GM12878 (cell line): ENCODE measurements around the gene LTB. TPM values are rescaled to one million over a fixed set of nuclear protein-coding genes. Genes with fewer than 3 reads are reported as not detected.
A peak's percentile ranks its signal among the peaks of the same experiment; 100 is the strongest.

ENCODE experiments used
- CBFB ChIP-seq: IDR thresholded peaks from 2 replicates; pipeline ENCODE4 v1.6.1; 2016; ENCODE audit warnings: antibody characterized with exemption, low read depth
- CREM ChIP-seq: IDR thresholded peaks from 2 replicates; pipeline ENCODE4 v1.6.1; 2014; ENCODE audit warnings: antibody characterized with exemption, low read depth
- EED ChIP-seq: sonication (generic); IDR thresholded peaks from 2 replicates; pipeline ENCODE4 v1.6.1; 2016; ENCODE audit warnings: antibody characterized with exemption, low read depth
- HCFC1 ChIP-seq: fragments of 150-350 bp; IDR thresholded peaks from 2 replicates; pipeline ENCODE4 v1.6.1; 2014; ENCODE audit warnings: low read length
- KLF5 ChIP-seq: fragments of 450-650 bp; IDR thresholded peaks from 2 replicates; pipeline ENCODE4 v1.6.1; 2014; ENCODE audit warnings: mild to moderate bottlenecking; ENCODE audit not compliant: partially characterized antibody
- MTA2 ChIP-seq: fragments of 450-650 bp; IDR thresholded peaks from 2 replicates; pipeline ENCODE4 v1.6.1; 2016; ENCODE audit warnings: low read depth, mild to moderate bottlenecking, moderate library complexity
- MTA3 ChIP-seq: IDR thresholded peaks from 2 replicates; pipeline ENCODE4 v1.6.1; 2012; ENCODE audit warnings: low read length, inconsistent platforms, borderline replicate concordance
- NFYA ChIP-seq: IDR thresholded peaks from 2 replicates; pipeline ENCODE4 v1.6.1; 2011; ENCODE audit warnings: low read depth, mild to moderate bottlenecking, low read length, improper control_type of control experiment, borderline replicate concordance
- PML ChIP-seq: IDR thresholded peaks from 2 replicates; pipeline ENCODE4 v1.6.1; 2012; ENCODE audit warnings: low read length, inconsistent platforms
- RB1 ChIP-seq: fragments of 450-650 bp; formaldehyde crosslinking; IDR thresholded peaks from 2 replicates; pipeline ENCODE4 v1.6.1; 2017; ENCODE audit warnings: mild to moderate bottlenecking, borderline replicate concordance
- RCOR1 ChIP-seq: conservative IDR thresholded peaks from 2 replicates; pipeline ENCODE4 v1.6.1; 2012; ENCODE audit warnings: low read depth, low read length, improper control_type of control experiment
- SRF ChIP-seq, 2 experiments: IDR thresholded peaks; 2 replicates each; pipeline ENCODE4 v1.6.1; 2011; ENCODE audit warnings: low read depth in 2 of 2, low read length in 2 of 2, mild to moderate bottlenecking in 1 of 2, moderate library complexity in 1 of 2
- SUPT20H ChIP-seq: IDR thresholded peaks from 2 replicates; pipeline ENCODE4 v1.6.1; 2011; ENCODE audit warnings: low read depth, mild to moderate bottlenecking, low read length, moderate library complexity, borderline replicate concordance; ENCODE audit not compliant: control insufficient read depth
- WRNIP1 ChIP-seq: IDR thresholded peaks from 2 replicates; pipeline ENCODE4 v1.6.1; 2011; ENCODE audit warnings: low read depth, low read length, improper control_type of control experiment, borderline replicate concordance
- YBX1 ChIP-seq: fragments of 450-650 bp; IDR thresholded peaks from 2 replicates; pipeline ENCODE4 v1.6.1; 2016; ENCODE audit warnings: antibody characterized with exemption
- polyA plus RNA-seq, 11 experiments: library from polyadenylated mRNA; depleted of rRNA in 4 of 11; unstranded in 6 of 11; stranded (reverse) in 5 of 11; fragments of >200 nt; fragmentation: Nextera tagmentation in 4 of 11; fragmentation: Illumina TruSeq in 1 of 11; extraction: Ambion mirVana in 4 of 11; extraction: Trizol in 1 of 11; gene quantifications; 1 replicate in 1 of 11; 2 replicates in 10 of 11; pipeline versions ENCODE4 v1.2.1 to v1.2.3, GENCODE V29; 2011 to 2016; ENCODE audit warnings: inconsistent platforms in 2 of 11, missing spikeins in 2 of 11, low read depth in 1 of 11
- total RNA-seq, 4 experiments: library from RNA; depleted of rRNA in 3 of 4; stranded (reverse); fragments of >200 nt in 3 of 4; fragmentation: Illumina TruSeq in 1 of 4; extraction: Trizol in 1 of 4; gene quantifications; 2 replicates each; pipeline versions ENCODE4 v1.2.1 to v1.2.3, GENCODE V29; 2013 to 2021
- TF ChIP-seq, protein P1 (sequence below): fragments of 450-650 bp; IDR thresholded peaks from 2 replicates; pipeline ENCODE4 v1.6.1; 2016; ENCODE audit warnings: mild to moderate bottlenecking, moderate library complexity, borderline replicate concordance
- TF ChIP-seq, protein P2 (sequence below): fragments of 450-650 bp; IDR thresholded peaks from 2 replicates; pipeline ENCODE4 v1.6.1; 2016; ENCODE audit warnings: mild to moderate bottlenecking
- TF ChIP-seq, protein P3 (sequence below): fragments of 450-650 bp; IDR thresholded peaks from 2 replicates; pipeline ENCODE4 v1.6.1; 2018; ENCODE audit warnings: borderline replicate concordance, mild to moderate bottlenecking; ENCODE audit not compliant: partially characterized antibody
- TF ChIP-seq, protein P4 (sequence below): fragments of 150-350 bp; IDR thresholded peaks from 2 replicates; pipeline ENCODE4 v1.6.1; 2016; ENCODE audit warnings: low read depth, low read length

Gene LTB
- total and polyA plus RNA-seq, 10 of the 15 experiments (the other 5 are each of a cell fraction or from before 2014, with no cell fraction given) = 0.71 to 74.3 (median 20.0) TPM

DNA sequence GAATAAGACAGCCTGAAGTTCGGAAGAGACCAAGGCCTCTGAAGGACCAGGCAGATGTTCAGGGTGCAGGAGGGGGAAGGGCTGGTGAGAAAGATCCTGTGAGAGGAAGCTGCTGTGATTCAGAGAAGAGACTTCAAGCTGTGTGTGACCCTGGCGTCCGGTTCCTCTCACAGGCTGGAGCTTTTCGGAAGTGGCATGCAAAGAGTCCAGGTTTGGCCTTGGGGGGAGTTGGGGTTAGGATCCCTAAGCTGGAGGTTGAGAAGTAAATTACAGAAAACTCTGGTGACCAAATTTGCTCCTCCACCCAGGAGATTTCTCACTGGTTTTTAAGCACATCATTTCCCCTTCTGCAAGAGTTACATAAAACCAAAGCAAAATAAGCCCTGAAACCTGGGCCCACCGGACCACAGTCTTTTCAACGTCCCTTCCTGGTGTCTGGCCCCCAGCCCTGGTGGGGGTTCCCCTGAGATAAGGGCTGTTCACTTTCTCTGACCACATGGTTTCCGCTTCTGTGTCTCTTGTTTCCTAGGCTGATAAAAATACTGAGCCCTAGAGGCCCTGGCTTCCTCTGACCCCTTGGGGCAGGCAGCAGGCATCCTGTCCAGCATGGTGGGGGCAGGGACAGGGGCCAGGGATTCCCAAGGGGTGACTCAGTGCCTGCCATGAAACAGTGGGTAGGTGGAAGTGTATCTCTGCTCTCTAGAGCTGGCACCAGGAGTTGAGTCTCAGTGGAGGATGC lies 22.1 kb downstream of the LTB start (continued):
- TF ChIP-seq, protein P1, sequence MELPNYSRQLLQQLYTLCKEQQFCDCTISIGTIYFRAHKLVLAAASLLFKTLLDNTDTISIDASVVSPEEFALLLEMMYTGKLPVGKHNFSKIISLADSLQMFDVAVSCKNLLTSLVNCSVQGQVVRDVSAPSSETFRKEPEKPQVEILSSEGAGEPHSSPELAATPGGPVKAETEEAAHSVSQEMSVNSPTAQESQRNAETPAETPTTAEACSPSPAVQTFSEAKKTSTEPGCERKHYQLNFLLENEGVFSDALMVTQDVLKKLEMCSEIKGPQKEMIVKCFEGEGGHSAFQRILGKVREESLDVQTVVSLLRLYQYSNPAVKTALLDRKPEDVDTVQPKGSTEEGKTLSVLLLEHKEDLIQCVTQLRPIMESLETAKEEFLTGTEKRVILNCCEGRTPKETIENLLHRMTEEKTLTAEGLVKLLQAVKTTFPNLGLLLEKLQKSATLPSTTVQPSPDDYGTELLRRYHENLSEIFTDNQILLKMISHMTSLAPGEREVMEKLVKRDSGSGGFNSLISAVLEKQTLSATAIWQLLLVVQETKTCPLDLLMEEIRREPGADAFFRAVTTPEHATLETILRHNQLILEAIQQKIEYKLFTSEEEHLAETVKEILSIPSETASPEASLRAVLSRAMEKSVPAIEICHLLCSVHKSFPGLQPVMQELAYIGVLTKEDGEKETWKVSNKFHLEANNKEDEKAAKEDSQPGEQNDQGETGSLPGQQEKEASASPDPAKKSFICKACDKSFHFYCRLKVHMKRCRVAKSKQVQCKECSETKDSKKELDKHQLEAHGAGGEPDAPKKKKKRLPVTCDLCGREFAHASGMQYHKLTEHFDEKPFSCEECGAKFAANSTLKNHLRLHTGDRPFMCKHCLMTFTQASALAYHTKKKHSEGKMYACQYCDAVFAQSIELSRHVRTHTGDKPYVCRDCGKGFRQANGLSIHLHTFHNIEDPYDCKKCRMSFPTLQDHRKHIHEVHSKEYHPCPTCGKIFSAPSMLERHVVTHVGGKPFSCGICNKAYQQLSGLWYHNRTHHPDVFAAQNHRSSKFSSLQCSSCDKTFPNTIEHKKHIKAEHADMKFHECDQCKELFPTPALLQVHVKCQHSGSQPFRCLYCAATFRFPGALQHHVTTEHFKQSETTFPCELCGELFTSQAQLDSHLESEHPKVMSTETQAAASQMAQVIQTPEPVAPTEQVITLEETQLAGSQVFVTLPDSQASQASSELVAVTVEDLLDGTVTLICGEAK = no peak; the same call in 1 of the 2 replicates
- TF ChIP-seq HCFC1 (no peak), CBFB (peak; percentile 91), YBX1 (no peak), NFYA (no peak), RCOR1 (no peak), SUPT20H (no peak), PML (no peak), SRF (IDR thresholded peaks at IDR 0.05; ENCODE audit: low read depth in 2 of 2, low read length in 2 of 2) (peak in 1 of 2 experiments; percentile 48; a peak in 1 of 4 replicates), MTA3 (peak; percentile 79; the same call in 1 of the 2 replicates), EED (peak; percentile 90), RB1 (no peak; the same call in 1 of the 2 replicates), WRNIP1 (peak; percentile 68; the same call in 1 of the 2 replicates), CREM (peak; percentile 78; the same call in 1 of the 2 replicates), MTA2 (peak; percentile 68), KLF5 (no peak)
- TF ChIP-seq, protein P2, sequence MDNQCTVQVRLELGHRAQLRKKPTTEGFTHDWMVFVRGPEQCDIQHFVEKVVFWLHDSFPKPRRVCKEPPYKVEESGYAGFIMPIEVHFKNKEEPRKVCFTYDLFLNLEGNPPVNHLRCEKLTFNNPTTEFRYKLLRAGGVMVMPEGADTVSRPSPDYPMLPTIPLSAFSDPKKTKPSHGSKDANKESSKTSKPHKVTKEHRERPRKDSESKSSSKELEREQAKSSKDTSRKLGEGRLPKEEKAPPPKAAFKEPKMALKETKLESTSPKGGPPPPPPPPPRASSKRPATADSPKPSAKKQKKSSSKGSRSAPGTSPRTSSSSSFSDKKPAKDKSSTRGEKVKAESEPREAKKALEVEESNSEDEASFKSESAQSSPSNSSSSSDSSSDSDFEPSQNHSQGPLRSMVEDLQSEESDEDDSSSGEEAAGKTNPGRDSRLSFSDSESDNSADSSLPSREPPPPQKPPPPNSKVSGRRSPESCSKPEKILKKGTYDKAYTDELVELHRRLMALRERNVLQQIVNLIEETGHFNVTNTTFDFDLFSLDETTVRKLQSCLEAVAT = peak; percentile 64; the same call in 1 of the 2 replicates
- TF ChIP-seq, protein P3, sequence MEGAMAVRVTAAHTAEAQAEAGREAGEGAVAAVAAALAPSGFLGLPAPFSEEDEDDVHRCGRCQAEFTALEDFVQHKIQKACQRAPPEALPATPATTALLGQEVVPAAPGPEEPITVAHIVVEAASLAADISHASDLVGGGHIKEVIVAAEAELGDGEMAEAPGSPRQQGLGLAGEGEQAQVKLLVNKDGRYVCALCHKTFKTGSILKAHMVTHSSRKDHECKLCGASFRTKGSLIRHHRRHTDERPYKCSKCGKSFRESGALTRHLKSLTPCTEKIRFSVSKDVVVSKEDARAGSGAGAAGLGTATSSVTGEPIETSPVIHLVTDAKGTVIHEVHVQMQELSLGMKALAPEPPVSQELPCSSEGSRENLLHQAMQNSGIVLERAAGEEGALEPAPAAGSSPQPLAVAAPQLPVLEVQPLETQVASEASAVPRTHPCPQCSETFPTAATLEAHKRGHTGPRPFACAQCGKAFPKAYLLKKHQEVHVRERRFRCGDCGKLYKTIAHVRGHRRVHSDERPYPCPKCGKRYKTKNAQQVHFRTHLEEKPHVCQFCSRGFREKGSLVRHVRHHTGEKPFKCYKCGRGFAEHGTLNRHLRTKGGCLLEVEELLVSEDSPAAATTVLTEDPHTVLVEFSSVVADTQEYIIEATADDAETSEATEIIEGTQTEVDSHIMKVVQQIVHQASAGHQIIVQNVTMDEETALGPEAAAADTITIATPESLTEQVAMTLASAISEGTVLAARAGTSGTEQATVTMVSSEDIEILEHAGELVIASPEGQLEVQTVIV = no peak
- TF ChIP-seq, protein P4, sequence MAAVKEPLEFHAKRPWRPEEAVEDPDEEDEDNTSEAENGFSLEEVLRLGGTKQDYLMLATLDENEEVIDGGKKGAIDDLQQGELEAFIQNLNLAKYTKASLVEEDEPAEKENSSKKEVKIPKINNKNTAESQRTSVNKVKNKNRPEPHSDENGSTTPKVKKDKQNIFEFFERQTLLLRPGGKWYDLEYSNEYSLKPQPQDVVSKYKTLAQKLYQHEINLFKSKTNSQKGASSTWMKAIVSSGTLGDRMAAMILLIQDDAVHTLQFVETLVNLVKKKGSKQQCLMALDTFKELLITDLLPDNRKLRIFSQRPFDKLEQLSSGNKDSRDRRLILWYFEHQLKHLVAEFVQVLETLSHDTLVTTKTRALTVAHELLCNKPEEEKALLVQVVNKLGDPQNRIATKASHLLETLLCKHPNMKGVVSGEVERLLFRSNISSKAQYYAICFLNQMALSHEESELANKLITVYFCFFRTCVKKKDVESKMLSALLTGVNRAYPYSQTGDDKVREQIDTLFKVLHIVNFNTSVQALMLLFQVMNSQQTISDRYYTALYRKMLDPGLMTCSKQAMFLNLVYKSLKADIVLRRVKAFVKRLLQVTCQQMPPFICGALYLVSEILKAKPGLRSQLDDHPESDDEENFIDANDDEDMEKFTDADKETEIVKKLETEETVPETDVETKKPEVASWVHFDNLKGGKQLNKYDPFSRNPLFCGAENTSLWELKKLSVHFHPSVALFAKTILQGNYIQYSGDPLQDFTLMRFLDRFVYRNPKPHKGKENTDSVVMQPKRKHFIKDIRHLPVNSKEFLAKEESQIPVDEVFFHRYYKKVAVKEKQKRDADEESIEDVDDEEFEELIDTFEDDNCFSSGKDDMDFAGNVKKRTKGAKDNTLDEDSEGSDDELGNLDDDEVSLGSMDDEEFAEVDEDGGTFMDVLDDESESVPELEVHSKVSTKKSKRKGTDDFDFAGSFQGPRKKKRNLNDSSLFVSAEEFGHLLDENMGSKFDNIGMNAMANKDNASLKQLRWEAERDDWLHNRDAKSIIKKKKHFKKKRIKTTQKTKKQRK = no peak
